HEK293 (cell line): Measurements from ENCODE around the gene KLK13.

Experiments
- ZBTB1 ChIP-seq: fragments of 450-650 bp; formaldehyde crosslinking; IDR thresholded peaks from 2 replicates; pipeline ENCODE4 v1.5.1; 2016; ENCODE audit warnings: missing biosample characterization, missing genetic modification characterization
- ZBTB49 ChIP-seq: fragments of 450-650 bp; formaldehyde crosslinking; IDR thresholded peaks from 2 replicates; pipeline ENCODE4 v1.5.1; 2016; ENCODE audit warnings: missing biosample characterization, missing genetic modification characterization, low read depth
- ZNF704 ChIP-seq: fragments of 450-650 bp; formaldehyde crosslinking; IDR thresholded peaks from 2 replicates; pipeline ENCODE4 v1.5.1; 2016; ENCODE audit warnings: missing biosample characterization, missing genetic modification characterization
- TF ChIP-seq, protein P1 (sequence below): fragments of 450-650 bp; formaldehyde crosslinking; IDR thresholded peaks from 2 replicates; pipeline ENCODE4 v1.5.1; 2016; ENCODE audit warnings: missing biosample characterization, missing genetic modification characterization
- TF ChIP-seq, protein P2 (sequence below): fragments of 450-650 bp; formaldehyde crosslinking; IDR thresholded peaks from 2 replicates; pipeline ENCODE4 v1.5.1; 2016; ENCODE audit warnings: missing biosample characterization, missing genetic modification characterization

DNA sequence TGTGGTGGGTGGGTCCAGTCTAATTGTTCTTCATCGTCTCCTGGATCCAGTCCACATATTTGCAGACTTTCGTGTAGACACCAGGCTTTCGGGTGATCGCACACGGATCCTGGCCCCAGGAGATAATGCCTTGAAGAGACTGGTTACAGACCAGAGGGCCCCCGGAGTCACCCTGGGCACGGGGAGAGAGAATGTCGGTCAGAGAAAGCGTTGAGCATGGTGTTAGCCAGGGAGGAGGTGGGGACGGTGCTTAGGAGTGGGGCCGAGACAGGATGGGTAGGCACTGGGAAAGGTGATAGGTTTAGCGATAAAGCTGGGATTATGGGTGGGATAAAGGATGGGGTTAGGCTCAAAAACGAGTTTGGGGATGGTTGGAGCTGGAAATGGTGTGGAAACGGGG is 42.4 kb downstream of the KLK13 start:
- TF ChIP-seq ZBTB49 (tag by site-specific recombination) (no peak), ZBTB1 (tag by site-specific recombination) (no peak), ZNF704 (no peak)
- TF ChIP-seq, protein P1, sequence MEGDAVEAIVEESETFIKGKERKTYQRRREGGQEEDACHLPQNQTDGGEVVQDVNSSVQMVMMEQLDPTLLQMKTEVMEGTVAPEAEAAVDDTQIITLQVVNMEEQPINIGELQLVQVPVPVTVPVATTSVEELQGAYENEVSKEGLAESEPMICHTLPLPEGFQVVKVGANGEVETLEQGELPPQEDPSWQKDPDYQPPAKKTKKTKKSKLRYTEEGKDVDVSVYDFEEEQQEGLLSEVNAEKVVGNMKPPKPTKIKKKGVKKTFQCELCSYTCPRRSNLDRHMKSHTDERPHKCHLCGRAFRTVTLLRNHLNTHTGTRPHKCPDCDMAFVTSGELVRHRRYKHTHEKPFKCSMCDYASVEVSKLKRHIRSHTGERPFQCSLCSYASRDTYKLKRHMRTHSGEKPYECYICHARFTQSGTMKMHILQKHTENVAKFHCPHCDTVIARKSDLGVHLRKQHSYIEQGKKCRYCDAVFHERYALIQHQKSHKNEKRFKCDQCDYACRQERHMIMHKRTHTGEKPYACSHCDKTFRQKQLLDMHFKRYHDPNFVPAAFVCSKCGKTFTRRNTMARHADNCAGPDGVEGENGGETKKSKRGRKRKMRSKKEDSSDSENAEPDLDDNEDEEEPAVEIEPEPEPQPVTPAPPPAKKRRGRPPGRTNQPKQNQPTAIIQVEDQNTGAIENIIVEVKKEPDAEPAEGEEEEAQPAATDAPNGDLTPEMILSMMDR (tag by site-specific recombination): no peak
- TF ChIP-seq, protein P2, sequence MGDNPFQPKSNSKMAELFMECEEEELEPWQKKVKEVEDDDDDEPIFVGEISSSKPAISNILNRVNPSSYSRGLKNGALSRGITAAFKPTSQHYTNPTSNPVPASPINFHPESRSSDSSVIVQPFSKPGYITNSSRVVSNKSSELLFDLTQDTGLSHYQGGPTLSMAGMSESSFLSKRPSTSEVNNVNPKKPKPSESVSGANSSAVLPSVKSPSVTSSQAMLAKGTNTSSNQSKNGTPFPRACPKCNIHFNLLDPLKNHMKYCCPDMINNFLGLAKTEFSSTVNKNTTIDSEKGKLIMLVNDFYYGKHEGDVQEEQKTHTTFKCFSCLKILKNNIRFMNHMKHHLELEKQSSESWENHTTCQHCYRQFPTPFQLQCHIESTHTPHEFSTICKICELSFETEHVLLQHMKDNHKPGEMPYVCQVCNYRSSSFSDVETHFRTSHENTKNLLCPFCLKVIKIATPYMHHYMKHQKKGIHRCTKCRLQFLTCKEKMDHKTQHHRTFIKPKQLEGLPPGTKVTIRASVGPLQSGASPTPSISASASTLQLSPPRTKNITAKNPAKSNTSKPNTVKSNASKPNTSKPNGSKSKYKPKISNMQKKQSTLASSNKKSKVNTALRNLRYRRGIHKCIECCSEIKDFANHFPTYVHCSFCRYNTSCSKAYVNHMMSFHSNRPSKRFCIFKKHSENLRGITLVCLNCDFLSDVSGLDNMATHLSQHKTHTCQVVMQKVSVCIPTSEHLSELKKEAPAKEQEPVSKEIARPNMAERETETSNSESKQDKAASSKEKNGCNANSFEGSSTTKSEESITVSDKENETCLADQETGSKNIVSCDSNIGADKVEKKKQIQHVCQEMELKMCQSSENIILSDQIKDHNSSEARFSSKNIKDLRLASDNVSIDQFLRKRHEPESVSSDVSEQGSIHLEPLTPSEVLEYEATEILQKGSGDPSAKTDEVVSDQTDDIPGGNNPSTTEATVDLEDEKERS (tag by site-specific recombination): no peak
